NCI-H774 (cell line): ENCODE measurements around the gene HOTAIR.
A peak's percentile ranks its signal among the peaks of the same experiment; 100 is the strongest.

Experiments
- DNase-seq: peaks from one replicate; lab custom pipeline; 2025; lab: John Stamatoyannopoulos, UW

HOTAIR gene

DNA sequence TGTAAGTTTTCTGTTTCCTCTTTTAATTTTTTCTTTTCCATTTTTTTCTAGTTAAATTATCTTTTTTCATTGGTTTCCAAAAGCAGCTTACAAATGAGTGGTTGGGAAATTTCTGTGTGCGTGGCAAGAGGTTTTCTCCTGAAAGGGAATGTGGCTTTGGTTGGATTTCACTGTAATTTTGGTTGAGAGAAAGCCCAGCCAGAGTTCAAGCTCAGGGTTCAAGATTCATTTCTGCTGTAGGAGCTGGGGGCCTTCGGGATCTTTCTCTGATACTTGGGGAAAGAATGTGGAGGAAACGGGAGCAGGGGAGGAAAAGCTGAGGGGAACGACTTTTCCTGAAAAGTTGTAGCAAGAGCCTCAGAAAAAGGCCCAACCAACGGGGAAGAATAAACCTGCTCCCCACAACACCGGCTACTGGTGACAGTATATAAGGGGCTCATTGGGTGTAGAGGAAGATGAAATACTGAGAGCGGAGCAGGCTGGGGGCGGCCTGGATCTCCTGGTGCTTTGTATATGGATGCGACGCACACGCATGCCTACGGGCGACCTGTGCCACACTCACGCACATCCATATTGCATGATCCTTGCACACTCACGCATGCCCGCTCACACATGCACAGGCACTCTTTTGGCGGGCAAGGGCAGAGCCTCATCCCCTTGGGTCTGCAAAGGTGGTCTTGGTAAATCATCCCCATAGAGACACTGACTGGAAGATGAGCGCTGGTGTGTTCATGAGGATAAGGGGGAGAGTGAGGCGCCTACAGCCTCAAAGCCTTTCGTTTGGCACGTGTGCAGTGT is 12.1 kb upstream of the HOTAIR start:
- no peak for DNase-seq

DNA sequence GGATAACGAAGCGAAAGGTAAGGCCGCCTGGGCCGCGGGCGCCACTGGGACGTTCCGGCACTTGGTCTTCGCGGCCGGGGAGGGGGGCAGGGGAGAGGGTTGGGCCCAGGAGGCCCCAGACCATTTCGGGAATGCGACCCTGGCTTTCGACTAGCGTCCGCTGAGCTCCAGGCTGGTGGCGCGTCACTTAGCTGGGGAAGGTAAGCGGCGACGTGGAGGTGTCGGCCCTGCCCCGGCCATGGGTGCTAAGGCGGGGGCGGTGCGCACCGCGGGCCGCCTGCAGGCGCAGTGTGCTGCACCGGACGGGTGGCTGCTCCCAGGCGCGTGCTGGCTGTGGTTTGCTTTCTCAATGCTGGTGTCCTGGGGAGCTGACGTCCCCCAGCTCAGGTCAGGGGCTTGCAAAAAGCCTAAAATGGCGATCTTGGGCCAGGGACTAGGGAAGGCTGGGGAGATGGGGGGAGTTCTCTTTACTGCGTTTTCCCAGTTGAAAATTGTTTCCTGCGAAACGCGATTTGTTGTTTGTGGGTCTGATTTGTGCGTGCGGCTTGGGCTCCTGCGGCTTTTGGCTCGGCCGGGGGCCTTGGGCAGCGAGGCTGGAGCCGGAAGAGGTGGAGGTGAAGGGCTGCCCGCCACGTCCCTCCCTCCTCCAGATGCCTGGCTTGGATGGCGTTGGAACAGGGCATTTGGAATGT is 11.4 kb upstream of the HOTAIR start:
- DNase-seq: no peak

- DNase-seq: no peak
These were observed 10.9 kb upstream of the HOTAIR start for GRCh38 chr12:53985692-53985993.

GRCh38 chr12:53984901-53985691 is 10.3 kb upstream of the HOTAIR start, which contains the start of gene HOXC10:
TSS of gene HOXC10 (plus strand) at chr12:53985146. CDS start at chr12:53985260, 114 bp downstream.
- DNase-seq: peak; percentile 93

DNA sequence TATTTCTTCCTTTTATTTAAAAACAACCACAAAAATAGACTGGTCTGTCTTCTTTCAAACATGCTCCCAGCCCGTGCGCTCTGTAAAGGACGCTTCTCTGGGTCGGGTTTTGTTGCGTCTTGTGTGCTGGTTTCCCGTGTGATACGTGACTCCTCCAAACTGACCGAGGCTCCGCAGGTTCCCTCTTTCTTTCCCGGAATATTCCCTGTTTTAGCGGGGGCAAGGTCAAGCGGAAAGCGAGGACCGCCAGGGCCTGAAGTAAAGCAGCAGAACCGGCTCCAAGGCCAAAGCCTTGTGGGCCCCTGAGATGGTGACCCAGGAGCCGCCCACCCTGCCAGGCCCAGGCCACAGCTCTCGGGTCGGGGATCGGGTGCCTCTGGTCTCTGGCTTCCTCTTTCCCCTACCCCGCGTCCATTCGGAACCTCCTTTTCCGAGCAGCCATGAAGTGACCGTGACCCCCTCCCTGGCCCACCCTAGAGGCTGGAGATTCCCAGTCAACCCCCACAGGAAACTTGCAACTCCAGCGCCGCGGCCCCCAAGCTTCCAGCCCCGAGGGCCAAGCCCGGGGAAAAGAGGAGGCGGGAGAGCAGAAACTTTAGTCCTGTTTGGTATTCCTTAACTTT is 9.3 kb upstream of the HOTAIR start:
- no peak for DNase-seq

DNA sequence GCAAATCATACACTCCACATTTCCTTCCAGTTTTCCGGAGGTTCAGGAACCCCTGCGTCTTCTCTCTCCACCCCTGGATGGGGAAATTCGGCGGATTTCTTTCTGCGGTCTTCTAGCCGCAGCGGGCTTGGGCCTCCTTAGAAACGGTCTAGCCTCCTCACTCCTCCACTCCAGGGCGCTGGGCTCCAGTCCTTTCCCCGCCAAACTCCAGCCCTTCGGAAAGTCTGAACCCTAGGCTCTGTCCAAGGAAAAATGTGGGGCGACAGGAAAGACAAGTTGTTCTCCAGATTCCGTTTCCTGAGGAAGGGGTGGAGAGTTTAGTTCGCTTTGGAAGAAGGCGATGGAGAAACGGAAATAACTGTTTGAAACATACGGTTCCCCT is 8.8 kb upstream of the HOTAIR start:
- DNase-seq: no peak

DNA sequence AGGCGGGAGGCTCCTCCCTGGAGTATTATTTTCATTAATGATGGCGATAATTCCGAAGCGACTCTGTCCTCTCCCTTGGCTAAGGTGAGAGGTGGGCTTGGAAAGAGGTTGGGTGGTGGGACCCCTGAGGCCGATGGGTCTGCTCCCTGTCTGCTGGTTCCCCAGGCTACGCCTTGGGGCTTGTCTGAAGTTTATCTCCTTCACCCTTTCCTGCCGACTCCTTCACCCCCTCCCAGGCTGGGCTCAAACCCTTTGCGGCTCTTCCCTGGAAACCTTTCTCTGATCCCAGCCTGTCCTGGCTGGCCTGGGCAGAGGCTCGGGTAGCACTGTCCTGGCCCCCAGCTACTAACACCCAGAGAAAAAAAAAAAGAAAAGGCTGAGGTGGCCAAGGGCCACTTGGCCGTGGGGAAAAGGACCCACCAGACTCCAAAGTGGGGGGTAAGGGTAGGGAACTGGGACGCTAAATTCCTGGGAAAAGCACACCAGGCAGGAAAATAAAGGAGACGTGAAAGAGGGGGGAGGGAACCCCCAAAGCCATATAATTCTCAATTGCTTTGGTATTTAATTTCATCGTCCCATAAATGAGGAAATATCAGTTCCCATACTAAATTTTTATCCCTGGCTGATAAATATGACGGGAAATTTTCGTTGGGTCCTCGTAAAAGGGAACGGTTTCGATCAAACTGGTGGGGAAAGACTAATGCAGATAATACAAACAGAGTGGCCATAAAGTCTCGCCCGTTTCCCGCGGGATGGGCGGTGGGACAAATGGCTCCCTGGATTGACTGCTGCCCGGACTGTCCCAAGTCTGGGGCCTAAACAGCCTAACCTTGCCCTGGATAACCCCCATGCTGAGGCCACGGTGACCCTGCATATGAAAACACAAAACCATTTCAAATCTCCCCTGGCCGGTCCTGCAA is 8.2 kb upstream of the HOTAIR start:
- DNase-seq: no peak

DNA sequence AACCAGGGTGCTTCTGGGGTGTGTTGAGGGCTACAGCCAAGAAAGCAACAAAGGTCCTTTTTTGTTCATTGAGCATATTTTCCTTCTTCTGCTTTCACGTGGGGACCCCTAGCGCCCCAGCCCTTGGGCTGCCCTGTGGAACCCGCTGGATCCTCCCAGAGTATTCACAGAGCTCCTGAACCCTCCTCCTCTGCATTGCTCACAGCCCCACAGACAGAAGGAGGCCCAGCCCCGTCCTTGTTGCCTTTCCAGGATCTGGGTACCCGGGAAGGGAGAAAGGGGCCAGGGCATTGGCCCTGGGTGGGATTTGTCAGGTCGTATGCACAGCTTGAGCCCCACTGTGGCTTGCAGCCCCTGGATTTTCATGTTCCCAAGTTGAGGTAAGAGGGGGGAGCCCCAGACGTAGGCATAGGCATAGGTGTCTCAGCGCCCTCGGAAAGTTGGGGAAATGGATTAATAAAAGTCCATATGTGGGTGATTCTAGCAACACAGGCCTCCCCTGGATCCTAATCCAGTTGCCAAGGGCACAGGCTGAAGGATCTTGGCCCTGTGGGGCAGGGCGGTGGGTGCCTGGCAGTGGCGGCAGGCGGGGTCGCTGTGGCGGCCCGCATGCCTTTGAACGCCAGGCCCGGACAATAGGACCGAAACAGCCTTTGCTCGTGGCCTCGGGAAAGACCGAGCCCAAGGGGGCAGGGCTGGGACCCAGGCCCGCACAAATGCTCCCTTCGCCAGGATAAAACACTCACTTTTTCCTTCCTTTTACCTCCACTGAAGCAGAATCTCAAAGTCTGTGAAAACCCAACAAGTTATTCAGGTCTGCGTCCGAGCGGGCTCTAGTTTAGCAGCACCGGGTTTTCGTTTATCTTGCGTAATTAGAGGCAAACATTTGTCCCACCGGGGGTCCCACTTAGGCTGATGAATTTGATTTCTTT is 7.1 kb upstream of the HOTAIR start:
- DNase-seq: no peak

DNA sequence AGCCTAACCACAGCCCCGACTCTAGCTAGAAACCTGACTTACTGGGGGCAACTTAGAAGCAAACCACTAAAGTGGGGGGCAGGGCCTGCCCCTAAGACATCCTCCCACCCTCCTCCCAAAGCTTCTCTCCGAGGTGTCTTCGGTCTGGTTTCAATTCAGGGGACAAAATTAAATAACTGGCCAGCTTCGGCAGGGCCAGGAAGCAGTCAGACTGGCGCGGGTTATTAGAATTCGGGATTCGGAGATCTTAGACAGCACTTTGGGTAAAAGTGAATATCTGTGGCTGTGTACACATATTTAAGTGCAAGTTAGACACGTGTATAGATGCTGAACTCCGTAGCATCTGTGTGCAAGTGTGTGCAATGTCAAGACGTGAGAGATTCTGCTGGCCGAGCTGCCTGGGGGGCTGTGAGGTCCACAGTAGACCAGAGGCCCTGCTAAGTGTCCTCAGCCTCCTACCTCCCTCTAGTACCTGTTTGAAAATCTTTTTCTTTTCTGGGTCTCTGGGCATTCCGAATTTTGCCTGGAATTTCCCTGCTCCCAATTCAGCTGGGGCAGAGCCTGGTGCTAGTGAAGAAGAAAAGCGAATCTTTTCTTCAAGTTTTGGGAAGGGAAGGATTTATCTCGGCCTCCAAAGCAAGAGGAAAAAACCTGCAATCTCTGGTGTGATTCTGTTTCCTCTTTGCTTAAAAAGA is 6.2 kb upstream of the HOTAIR start:
- DNase-seq: no peak

DNA sequence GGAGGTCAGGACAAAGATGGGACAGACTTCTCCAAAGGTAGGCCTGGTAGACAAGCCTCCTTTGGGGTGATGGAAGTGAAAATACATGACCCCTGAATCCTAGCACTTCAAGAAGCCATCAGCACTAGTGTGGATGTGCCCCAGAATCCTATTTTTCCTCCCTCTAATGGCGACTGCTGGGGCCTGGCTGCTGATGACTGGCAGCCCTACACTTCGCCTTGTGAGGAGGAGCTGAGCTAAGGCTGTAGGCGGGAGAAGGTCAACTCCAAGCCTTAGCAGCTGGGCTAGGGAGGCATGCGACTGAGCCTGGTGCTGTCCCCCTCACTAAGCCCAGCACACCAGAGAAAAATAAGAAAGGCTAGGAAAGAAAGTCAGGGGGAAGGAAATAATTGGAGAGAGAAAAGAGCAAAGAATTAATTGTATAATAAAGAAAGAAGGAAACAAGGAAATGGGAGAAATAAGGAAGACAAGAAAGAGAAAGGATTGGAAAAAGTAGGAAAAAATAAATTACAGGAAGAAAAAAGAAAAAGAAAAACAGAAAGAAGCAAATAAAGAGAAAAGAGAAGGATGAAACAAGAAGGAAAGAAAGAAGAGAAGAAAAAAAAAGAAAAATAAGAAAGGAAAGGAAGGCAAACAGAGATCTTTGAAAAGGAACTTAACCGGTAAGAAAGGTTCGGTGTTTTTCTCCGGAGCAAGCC is 5.5 kb upstream of the HOTAIR start:
- no peak for DNase-seq

DNA sequence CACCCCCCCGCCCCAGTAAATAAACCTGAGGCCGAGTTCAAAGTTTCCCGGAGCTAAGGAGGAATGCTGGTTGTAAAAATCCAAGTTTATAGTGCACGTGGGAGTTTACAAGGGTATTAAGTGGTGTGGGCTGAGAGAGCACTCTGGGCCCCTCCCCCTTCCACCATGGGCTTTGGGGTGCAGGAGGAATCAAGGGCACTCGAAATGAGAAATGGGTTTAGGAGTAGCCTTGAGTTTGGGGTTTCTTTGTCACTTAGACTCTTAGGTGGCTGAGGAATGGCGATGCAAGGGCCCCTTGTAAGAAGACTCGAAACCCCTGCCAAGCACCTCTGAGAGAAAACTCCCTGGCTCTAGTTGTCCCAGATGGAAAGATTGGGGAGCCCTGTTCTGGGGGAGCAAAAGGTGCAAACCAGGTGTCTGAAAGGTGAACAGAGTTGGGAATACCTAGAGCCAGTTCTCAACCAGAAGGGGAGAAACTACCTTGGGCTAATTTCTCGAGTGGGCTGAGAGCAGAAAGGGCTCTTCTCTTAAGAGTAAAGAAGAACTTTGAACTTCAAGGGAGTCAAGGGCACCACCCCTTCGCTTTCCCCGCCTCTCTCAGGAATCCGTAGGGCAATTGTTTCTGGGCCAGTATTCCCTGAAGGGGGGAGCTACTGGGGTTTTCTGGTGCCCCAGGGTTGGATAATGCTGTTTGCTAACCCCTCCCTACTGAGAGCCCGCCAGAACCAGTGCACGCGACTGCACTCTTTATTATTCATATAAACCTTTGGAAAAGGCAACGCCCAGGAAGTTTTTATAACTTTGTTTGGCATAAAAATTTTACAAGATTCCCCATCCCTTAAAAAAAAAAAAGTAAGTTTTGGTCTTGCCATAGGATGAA is 4.0 kb upstream of the HOTAIR start:
- DNase-seq: no peak

GRCh38 chr12:53977596-53978445 is 3.1 kb upstream of the HOTAIR start:
- no peak for DNase-seq

DNA sequence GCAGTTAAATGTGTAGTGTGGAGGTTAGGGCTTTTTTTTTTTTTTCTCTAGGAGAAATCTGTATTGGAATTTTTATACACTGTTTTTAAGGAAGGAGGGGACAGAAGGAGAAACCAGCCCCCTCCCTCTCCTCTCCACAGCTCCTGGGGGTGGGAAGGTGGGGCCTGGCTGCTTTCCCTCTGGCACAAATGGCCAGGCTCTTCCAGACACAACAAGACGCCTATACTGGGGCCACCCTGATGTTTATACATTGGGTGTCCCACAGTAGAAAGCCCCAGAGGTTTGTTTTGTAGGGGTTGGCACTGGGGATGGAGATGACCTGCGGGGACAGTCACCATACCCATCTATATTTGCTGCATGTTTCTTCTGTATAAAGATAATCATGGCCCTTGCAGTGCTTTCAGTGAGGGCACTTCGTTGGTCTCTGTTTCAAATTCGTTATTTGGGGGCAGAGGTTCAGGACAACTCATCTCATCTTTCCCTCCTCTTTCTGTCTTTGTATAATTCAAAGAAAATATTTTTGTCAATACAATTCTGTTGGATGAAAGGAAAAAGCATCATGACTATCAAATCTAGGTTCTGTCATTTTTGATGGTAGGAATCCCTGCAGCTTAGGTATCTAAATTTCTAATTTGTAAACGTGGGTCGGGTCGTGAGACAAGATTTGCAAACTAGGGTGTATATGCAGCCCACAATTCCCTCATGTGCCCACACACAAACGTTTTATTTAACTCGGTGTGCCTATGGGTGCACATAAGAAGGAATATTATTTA is 2.3 kb upstream of the HOTAIR start:
- no peak for DNase-seq

DNA sequence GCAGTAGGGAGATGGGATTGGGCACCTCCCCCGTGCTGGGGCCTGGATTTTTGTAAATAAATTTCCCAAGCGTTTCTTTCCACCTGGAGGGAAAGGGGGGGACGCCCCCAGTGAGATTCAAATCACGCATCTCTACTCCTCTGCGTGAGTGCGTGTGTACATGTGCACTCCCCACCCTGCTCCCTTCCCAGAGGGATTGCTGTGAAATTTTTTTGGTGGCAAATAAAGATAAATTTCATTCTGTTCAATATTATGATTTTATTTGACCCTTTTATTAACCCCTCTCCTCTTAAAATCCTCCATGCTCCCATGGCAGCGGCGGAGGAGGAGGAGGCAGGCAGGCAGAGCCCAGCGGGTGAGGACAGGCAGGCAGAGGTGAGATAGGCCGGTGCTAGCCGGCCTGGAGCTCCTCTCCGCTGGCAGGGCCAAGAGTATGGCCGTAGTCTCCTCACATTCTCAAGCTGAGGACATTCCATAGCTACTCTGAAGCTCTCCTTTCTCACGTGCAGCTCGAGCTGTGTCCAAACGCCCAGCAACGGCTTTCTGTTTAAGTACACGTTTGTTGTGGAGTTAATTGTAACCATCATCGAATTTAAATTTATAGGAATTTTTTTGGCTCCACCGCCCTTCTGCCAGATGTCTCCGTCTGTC is 1.5 kb upstream of the HOTAIR start:
- DNase-seq: no peak

GRCh38 chr12:53975479-53976152 is 862 bp upstream of the HOTAIR start:
- DNase-seq: no peak
